Bronchial epithelial cell (primary cell): Measurements from ENCODE around the gene GAL3ST2. TPM values are rescaled to one million over a fixed set of nuclear protein-coding genes. Genes with fewer than 3 reads are reported as not detected.

Experiments
- DNase-seq: peaks from one replicate; pipeline ENCODE4 v3.0.0-alpha.2; 2010; ENCODE audit warnings: low read depth
- FAIRE-seq: peaks from 2 replicates; lab custom pipeline; 2011; peaks lifted over from hg19 to GRCh38; lab: Jason Lieb, UNC
- H3K27me3 ChIP-seq: 2 replicates; pipeline ENCODE4 v1.5.1; 2011; ENCODE audit warnings: low read length; ENCODE audit not compliant: control insufficient read depth, insufficient read depth
- H3K36me3 ChIP-seq: 2 replicates; pipeline ENCODE4 v1.5.1; 2011; ENCODE audit warnings: low read length; ENCODE audit not compliant: control insufficient read depth, insufficient read depth
- H3K4me3 ChIP-seq: 2 replicates; pipeline ENCODE4 v1.5.1; 2011; ENCODE audit warnings: mild to moderate bottlenecking, low read depth, low read length, control low read depth
- total RNA-seq: library from RNA; depleted of rRNA; stranded (reverse); fragments of >200 nt; gene quantifications from 2 replicates; pipeline ENCODE4 v1.2.1, GENCODE V29; 2014
- TF ChIP-seq, protein P1 (sequence below): IDR thresholded peaks from 2 replicates; pipeline ENCODE4 v1.5.1; 2011; ENCODE audit warnings: mild to moderate bottlenecking, moderate library complexity, low read length, control low read depth, inconsistent platforms; ENCODE audit not compliant: insufficient read depth, severe bottlenecking

GAL3ST2 gene
- total RNA-seq, 1 donor from 2014 or later = not detected

DNA sequence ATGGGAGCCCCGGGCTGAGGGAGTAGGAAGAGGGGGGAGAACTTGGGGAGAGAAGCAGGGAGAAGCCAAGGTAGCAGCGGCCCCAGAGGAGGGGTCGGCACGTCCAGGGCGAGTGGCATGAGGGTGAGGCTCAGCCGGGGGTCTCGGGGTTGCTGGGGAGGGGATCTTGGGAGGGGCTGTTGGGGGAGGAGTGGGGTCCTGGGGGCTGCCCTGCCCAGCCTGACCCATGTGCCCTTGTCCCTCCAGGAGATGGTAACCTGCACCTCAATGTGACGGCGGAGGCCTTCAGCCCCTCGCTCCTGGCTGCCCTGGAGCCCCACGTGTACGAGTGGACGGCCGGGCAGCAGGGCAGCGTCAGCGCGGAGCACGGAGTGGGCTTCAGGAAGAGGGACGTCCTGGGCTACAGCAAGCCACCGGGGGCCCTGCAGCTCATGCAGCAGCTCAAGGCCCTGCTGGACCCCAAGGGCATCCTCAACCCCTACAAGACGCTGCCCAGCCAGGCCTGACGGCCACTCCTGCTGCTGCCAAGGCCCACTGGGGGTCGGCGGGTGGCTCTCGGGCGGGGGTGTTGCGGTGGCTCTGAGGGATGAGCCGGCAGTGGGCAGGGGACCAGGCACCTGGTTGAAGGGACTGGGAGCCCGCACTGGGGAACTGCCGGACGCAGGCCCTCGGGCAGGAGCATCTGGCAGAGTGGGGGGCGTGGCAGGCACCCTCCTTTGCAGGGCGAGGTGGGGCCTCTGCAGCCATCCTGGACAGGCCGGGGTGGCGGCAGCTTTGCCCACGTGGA, 9.0 kb upstream of the GAL3ST2 start:
- no peak overlapping the region for H3K4me3 ChIP-seq
- H3K27me3 ChIP-seq = no peaks in the 10 kb centered on the region
- FAIRE-seq (no peak), DNase-seq (no peak)
- TF ChIP-seq, protein P1, sequence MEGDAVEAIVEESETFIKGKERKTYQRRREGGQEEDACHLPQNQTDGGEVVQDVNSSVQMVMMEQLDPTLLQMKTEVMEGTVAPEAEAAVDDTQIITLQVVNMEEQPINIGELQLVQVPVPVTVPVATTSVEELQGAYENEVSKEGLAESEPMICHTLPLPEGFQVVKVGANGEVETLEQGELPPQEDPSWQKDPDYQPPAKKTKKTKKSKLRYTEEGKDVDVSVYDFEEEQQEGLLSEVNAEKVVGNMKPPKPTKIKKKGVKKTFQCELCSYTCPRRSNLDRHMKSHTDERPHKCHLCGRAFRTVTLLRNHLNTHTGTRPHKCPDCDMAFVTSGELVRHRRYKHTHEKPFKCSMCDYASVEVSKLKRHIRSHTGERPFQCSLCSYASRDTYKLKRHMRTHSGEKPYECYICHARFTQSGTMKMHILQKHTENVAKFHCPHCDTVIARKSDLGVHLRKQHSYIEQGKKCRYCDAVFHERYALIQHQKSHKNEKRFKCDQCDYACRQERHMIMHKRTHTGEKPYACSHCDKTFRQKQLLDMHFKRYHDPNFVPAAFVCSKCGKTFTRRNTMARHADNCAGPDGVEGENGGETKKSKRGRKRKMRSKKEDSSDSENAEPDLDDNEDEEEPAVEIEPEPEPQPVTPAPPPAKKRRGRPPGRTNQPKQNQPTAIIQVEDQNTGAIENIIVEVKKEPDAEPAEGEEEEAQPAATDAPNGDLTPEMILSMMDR = no peak
- H3K36me3 ChIP-seq = no peaks in the 10 kb centered on the region

DNA sequence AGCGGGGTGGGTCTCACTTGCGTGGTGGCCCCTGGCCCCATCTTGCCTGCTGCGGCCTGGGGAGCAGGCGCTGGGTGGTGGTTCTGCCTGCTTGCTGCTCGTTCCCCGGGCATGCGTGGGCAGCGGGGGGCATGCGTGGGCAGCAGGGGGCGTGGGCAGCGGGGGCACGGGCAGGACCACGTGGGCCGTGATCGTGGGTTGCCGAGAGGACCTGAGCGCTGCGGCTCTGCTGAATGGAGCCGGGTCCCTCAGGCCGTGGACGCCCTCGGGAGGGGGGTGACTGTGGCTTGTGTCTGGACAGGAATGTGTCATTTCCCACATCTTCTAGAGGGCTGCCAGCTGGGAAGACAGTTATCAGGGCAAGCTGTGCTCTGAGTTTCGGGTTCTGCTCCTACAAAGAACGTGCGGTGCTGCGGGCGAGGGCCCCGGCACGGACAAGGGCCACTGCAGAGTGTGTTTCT, 8.3 kb upstream of the GAL3ST2 start:
- no peak for FAIRE-seq
- H3K36me3 ChIP-seq = no peaks in the 10 kb centered on the region
- H3K27me3 ChIP-seq = no peaks in the 10 kb centered on the region
- TF ChIP-seq, protein P1 = no peak
- H3K4me3 ChIP-seq = no peak overlapping the region
- no peak for DNase-seq

DNA sequence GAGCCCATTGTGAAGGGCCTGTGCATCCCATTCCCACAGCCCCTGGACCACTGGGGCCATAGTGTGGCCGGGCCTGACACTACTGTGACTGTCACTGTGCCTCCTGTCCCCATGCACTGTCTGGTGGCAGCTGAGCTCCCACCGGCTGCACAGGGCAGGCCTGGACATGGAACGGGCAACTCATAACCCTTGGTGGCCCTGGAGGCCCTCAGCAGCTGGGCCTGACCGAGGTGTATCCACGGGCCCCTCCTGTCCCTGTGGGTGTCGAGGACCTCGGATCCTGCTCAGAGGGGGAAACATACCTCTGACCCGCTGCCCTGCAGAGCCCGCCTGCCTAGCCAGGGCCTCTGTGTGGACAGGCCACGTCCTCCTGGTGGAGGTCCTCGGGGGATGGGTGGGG, 7.8 kb upstream of the GAL3ST2 start:
- TF ChIP-seq, protein P1 = no peak
- DNase-seq = no peak
- no peak for FAIRE-seq
- Histone ChIP-seq H3K36me3 (no peaks in the 10 kb centered on the region), H3K27me3 (no peaks in the 10 kb centered on the region), H3K4me3 (no peak overlapping the region)

DNA sequence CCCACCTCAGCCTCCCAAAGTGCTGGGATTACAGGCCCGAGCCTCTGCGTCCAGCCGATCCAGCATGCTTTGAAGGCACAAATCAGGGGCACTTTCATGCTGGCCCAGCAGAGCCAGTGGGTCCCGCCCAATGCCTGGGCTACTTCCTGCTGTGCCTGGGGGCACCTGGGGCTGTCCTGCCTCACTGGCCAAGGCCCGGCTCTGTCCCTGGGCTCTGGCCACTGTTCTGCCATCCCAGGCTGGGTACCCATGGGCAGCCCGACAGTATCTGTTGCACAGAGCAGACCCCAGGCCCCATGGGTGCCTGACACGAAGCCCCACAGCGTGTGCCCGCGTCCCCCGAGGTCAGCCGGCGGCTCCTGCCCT, 6.8 kb upstream of the GAL3ST2 start:
- Histone ChIP-seq H3K36me3 (no peaks in the 10 kb centered on the region), H3K4me3 (no peak overlapping the region), H3K27me3 (no peaks in the 10 kb centered on the region)
- TF ChIP-seq, protein P1 = no peak
- FAIRE-seq (no peak), DNase-seq (no peak)

DNA sequence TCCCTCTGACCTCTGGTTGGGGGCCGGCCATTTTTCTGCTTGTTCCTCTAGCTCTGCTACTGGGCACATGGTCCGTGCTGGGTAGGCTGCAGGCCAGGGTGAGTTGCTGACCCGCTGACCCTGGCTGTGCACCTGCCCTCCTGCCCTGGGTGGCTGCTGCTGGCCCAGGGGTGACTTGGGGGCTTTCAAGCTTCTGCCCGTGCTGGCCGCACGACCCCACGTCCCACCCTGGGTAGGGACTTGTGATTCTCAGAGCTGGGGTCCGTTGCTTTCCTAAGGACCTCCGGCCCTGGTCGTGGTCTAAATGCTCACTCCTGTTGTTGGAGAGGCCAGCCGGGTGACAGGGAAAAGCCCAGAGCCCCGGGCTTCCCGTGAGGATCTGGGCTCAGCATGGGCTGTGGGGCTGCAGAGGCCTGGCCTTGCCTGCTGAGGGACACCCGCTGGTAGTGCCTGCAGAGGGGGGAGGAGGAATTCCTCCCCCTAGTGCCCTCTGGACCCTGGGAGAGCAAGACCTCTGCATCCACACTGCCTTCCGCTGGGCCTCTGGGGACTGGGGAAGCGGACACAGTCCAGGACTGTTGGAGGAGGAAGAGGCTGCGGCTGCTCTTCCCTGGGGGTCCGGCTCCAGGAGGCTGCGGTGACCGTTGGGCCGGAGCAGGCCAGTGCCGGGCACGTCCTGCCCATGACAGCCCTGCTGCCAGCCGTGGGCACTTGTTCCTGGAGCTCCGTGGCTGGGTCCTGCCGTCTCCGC, 6.3 kb upstream of the GAL3ST2 start:
- FAIRE-seq = no peak

More for the DNA sequence above, 6.3 kb upstream of the GAL3ST2 start:
- Histone ChIP-seq H3K4me3 (no peak overlapping the region), H3K36me3 (no peaks in the 10 kb centered on the region), H3K27me3 (no peaks in the 10 kb centered on the region)
- no peak for DNase-seq
- TF ChIP-seq, protein P1 = no peak
